Thyroid gland (tissue), 4 donors: ENCODE data around the gene SMARCB1. TPM values are rescaled to one million over a fixed set of nuclear protein-coding genes. Genes with fewer than 3 reads are reported as not detected.

Experiments
- DNase-seq, 2 donors: peaks; one replicate each; pipeline ENCODE4 v3.0.0-alpha.2; 2019
- H3K27ac ChIP-seq, 3 donors: fragments of 200-600 bp; sonication (generic); 1 replicate in 2 of 3; 2 replicates in 1 of 3; pipeline ENCODE4 v1.5.1; 2016 to 2019; ENCODE audit warnings: mild to moderate bottlenecking in 1 of 3, moderate library complexity in 1 of 3
- H3K27me3 ChIP-seq: fragments of 200-600 bp; sonication (generic); one replicate; pipeline ENCODE4 v1.5.1; 2019
- H3K36me3 ChIP-seq, 2 donors: fragments of 200-600 bp; sonication (generic); one replicate each; pipeline ENCODE4 v1.5.1; 2016 to 2019
- H3K4me1 ChIP-seq, 2 donors: fragments of 200-600 bp; sonication (generic); one replicate each; pipeline ENCODE4 v1.5.1; 2017 to 2019
- H3K4me3 ChIP-seq, 3 donors: fragments of 200-600 bp; sonication (generic); replicated peaks in 1 of 3; 1 replicate in 2 of 3; 2 replicates in 1 of 3; pipeline ENCODE4 v1.5.1; 2016; ENCODE audit warnings: mild to moderate bottlenecking in 1 of 3
- H3K9me3 ChIP-seq: fragments of 200-600 bp; sonication (generic); one replicate; pipeline ENCODE4 v1.5.1; 2017
- POLR2A ChIP-seq, 2 donors: fragments of 450-650 bp; IDR thresholded peaks; one replicate each; pipeline ENCODE4 v1.6.1; 2017; ENCODE audit warnings: antibody characterized with exemption in 2 of 2, mild to moderate bottlenecking in 2 of 2, moderate library complexity in 1 of 2
- WGBS, 2 donors: methylation state at CpG; one replicate each; pipeline ENCODE4 v1.1.5; 2017; 5-methylcytosine and 5-hydroxymethylcytosine counted together
- intact Hi-C: fragments of 100-400 bp; cut with DNase I; formaldehyde crosslinking; loops from one replicate; pipeline ENCODE4 v1.15.1; 2023
- total RNA-seq, 4 donors: library from RNA; depleted of rRNA; stranded (reverse); fragments of >200 nt; gene quantifications; one replicate each; pipeline ENCODE4 v1.2.3, GENCODE V29; 2016
- TF ChIP-seq, protein P1 (sequence below), 6 experiments: fragments of 200-600 bp in 3 of 6; fragments of 450-650 bp in 3 of 6; sonication (generic) in 3 of 6; IDR thresholded peaks; one replicate each; pipeline ENCODE4 v1.5.1; 2016 to 2019; ENCODE audit warnings: antibody characterized with exemption in 6 of 6, mild to moderate bottlenecking in 2 of 6, inconsistent platforms in 1 of 6, moderate library complexity in 1 of 6

SMARCB1 gene
- total RNA-seq, 4 donors from 2014 or later, result 59.8 to 107 (median 75.4) TPM

DNA sequence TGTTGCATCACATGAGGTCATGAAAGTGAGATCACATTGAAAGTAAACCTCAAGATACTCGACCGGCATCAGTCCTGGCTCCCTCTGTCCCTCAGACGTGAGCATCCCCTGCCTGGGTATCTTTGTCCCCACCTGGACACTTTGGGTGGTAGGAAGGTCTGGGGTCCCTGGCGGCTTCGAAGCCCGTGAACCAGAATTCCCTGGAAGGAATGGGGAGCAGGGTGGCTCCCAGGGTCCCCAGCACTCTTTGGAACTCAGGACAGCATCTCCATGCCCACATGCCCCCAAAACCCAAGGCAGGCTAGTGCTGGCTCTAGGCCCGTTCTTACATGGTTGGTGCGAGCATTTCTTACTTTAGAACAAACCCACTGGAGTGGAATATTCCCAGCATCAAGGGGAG is 44.5 kb downstream of the SMARCB1 start:
- WGBS, 2 donors, result 90 to 91% methylated on average over 8 of the region's 8 CpGs
- no peak overlapping the region for H3K4me3 ChIP-seq

DNA sequence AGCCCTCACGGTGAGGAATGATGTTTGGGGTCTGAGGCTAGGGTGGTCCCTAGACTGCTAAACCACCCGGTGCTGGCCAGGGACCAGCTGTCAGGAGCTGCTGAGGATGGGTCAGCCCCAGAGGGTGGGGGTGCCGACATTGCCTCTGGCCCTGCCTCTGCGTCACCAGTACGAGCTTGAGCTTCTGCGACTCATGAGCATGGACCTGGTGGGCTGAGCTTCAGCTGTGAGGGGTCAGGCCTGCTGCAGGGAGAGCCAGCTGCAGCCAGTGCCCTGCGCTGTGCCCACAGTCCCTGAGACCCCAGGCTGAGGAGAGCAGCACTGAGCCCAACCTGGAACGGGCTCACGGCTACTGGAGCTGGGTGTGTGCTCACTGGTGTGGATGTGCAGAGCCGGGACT is 45.0 kb downstream of the SMARCB1 start:
- H3K27me3 ChIP-seq, result no peaks in the 10 kb centered on the region
- H3K27ac ChIP-seq, result no peak overlapping the region
- no peaks in the 10 kb centered on the region for H3K9me3 ChIP-seq
- H3K36me3 ChIP-seq, result peaks cover 29 to 31% of the 10 kb centered on the region in 2 donors
- TF ChIP-seq, protein P1, sequence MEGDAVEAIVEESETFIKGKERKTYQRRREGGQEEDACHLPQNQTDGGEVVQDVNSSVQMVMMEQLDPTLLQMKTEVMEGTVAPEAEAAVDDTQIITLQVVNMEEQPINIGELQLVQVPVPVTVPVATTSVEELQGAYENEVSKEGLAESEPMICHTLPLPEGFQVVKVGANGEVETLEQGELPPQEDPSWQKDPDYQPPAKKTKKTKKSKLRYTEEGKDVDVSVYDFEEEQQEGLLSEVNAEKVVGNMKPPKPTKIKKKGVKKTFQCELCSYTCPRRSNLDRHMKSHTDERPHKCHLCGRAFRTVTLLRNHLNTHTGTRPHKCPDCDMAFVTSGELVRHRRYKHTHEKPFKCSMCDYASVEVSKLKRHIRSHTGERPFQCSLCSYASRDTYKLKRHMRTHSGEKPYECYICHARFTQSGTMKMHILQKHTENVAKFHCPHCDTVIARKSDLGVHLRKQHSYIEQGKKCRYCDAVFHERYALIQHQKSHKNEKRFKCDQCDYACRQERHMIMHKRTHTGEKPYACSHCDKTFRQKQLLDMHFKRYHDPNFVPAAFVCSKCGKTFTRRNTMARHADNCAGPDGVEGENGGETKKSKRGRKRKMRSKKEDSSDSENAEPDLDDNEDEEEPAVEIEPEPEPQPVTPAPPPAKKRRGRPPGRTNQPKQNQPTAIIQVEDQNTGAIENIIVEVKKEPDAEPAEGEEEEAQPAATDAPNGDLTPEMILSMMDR (IDR thresholded peaks at IDR 0.05), result no peak
- no peak for TF ChIP-seq POLR2A (IDR thresholded peaks at IDR 0.05)
- peaks cover 0 to 10% of the 10 kb centered on the region in 2 donors for H3K4me1 ChIP-seq
- WGBS, 2 donors, result 87 to 100% methylated on average over 3 to 5 of the region's 10 CpGs
- DNase-seq, result no peak
- no peak overlapping the region for H3K4me3 ChIP-seq
- intact Hi-C loops, result no loop called here

More for the DNA sequence above, 44.5 kb downstream of the SMARCB1 start:
- Histone ChIP-seq H3K27me3 (no peaks in the 10 kb centered on the region), H3K36me3 (peaks cover 33 to 34% of the 10 kb centered on the region in 2 donors), H3K9me3 (no peaks in the 10 kb centered on the region), H3K4me1 (peaks cover 0 to 10% of the 10 kb centered on the region in 2 donors), H3K27ac (no peak overlapping the region)
- no peak for DNase-seq
- TF ChIP-seq POLR2A (IDR thresholded peaks at IDR 0.05), result no peak
- TF ChIP-seq, protein P1 (IDR thresholded peaks at IDR 0.05), result no peak
- intact Hi-C loops, result no loop called here

DNA sequence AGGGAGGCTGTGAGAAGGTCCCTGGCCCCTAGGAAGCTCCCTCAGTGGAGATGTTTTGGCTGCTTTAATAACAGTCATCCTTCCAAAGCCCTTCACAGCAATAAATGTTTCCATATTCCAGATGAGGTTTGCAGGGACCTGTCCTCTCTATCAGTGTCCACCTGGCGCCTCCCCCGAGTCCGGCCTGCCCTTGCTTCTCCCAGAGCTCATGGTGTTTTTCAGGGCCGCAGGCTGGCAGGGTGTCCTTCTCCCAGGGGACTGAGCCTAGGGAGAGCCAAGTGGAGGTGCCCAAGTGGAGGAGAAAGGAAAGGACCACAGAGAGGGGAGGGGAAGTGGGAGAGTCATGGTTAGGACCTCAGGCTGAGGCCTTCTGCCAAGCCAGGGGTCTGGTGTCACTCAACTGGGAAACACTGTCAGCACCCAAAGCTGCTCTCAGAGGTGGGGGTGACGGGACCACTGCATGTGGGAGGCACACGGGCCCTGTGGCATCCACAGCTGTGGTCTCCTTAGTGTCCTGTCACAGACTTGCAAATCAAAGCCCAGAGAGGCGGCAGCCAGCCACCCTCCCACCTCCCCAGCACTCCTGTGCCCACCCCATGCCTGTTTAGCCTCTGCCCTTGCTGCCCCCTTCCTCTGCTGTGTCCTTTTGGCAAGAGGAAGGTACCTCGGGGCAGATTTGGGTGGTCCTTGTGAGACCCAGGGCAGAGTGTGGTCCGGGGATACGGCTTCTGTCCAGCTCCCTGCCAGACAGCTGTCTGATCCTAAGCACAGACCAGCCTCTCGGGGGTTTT is 45.7 kb downstream of the SMARCB1 start:
- WGBS, 2 donors, result 69 to 84% methylated on average over 8 to 11 of the region's 11 CpGs
- no peaks in the 10 kb centered on the region for H3K9me3 ChIP-seq
- peaks cover 0 to 8% of the 10 kb centered on the region in 2 donors for H3K4me1 ChIP-seq
- intact Hi-C loops, result no loop called here
- no peak for DNase-seq
- H3K27ac ChIP-seq, result no peak overlapping the region
- peaks cover 24 to 26% of the 10 kb centered on the region in 2 donors for H3K36me3 ChIP-seq
- TF ChIP-seq, protein P1 (IDR thresholded peaks at IDR 0.05), result no peak
- TF ChIP-seq POLR2A (IDR thresholded peaks at IDR 0.05), result no peak
- no peak overlapping the region for H3K4me3 ChIP-seq
- no peaks in the 10 kb centered on the region for H3K27me3 ChIP-seq

DNA sequence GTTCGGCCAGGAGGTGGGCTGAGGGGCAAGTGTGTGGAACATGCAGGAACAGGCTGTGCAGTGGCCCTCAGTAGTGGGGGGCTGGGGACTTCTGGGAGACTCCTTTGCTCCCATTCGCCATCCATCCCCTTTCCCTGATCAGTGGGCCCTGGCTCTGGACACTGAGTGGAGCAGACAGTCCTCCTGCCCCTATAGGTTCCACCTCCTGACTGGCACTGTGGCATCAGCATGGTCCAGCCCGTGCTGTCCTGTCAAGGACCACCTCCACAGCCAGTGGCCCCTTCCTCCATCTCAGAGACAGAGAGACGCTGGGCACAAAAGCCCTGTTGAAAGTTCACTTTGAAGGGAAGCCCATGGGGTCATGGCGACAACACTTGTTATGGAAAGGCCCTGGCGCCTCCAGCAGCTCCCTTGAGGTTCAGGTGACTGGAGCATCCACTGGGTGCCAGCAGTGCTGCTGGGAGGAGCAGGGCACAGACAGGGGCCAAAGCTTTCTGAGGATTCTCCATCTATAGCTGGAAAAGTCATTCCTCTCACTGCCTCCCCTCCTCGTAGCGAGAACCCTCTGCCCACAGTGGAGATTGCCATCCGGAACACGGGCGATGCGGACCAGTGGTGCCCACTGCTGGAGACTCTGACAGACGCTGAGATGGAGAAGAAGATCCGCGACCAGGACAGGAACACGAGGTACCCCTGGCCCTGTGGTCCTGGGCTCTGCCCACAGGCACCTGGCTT is 46.4 kb downstream of the SMARCB1 start:
- Histone ChIP-seq H3K9me3 (no peaks in the 10 kb centered on the region), H3K27me3 (no peaks in the 10 kb centered on the region), H3K36me3 (peaks cover 24 to 26% of the 10 kb centered on the region in 2 donors), H3K4me3 (no peak overlapping the region), H3K4me1 (peaks cover 3 to 6% of the 10 kb centered on the region in 2 donors), H3K27ac (no peak overlapping the region)
- TF ChIP-seq, protein P1 (IDR thresholded peaks at IDR 0.05), result no peak
- no peak for TF ChIP-seq POLR2A (IDR thresholded peaks at IDR 0.05)
- WGBS, 2 donors, result 89 to 93% methylated on average over 14 to 16 of the region's 16 CpGs
- DNase-seq, result no peak
- intact Hi-C loops, result no loop called here

DNA sequence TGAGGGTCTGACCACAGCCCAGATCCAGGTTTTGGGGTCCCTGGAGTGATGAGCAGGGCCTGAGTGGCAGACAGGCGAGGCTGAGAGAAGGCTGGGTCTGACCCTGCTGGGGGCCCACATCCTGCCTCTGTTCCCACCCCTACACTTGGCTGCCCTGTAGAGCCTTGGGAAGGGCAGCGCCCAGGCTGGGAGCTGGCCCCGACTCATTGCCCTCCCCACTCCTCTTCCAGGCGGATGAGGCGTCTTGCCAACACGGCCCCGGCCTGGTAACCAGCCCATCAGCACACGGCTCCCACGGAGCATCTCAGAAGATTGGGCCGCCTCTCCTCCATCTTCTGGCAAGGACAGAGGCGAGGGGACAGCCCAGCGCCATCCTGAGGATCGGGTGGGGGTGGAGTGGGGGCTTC is 47.1 kb downstream of the SMARCB1 start:
- 80 to 88% methylated on average over 5 to 13 of the region's 13 CpGs for WGBS, 2 donors
- H3K27me3 ChIP-seq, result no peaks in the 10 kb centered on the region
- no peak for DNase-seq
- no peak for TF ChIP-seq POLR2A (IDR thresholded peaks at IDR 0.05)
- TF ChIP-seq, protein P1 (IDR thresholded peaks at IDR 0.05), result no peak
- H3K4me1 ChIP-seq, result peaks cover 10 to 13% of the 10 kb centered on the region in 2 donors
- intact Hi-C loops, result no loop called here
- no peaks in the 10 kb centered on the region for H3K9me3 ChIP-seq
- no peak overlapping the region for H3K27ac ChIP-seq
- H3K4me3 ChIP-seq, result no peak overlapping the region
- H3K36me3 ChIP-seq, result peaks cover 24 to 26% of the 10 kb centered on the region in 2 donors
